AML-193 (cell line): Measurements from ENCODE around the gene IQCN.
A peak's percentile ranks its signal among the peaks of the same experiment; 100 is the strongest.

ENCODE experiments used
- DNase-seq, 2 experiments: peaks; one replicate each; lab custom pipeline; 2025; lab: John Stamatoyannopoulos, UW

Gene IQCN

DNA sequence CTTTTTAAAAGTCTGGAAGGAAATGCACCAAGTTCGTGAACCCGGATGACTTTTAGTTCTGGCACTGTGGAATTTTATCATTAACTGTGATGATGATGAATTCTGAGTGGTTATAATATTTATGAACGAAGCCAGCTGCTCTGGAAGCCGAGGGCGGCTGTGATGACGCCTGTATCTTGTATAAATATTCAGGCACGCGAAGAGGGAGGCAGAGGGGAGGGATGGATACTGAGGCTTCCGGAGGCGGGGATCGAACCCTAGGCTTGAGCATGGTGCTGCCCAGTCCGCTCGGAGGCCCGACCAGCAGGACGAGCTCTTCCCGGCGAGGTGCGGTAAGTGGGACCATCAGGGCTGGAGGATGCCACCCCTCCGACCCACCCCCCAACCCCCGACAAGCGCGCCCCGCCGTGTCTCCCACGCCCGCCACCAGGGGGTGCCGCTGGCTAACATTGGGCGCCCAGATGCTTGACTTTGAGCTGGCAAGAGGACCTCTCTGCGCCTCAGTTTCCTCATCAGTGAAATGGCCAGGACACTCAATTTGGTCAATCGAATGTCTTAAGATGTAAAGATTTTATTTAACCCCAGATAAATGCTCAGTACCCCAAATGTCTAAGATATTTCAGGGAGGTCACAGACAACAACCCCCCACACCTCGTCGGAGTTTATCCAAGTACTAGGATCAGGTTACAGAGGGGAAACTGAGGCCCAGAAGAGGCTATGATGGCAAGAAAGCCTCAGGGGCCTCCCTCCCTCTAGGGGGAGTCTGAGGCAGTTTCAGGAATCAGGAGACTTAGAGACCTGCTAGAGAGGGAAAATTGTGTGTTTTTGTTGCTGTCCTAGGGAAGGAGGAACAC is 65.9 kb downstream of the IQCN start:
- peak in 1 of 2 experiments; percentile 19 for DNase-seq
